ENCODE data around the gene POLQ. TPM values are rescaled to one million over a fixed set of nuclear protein-coding genes. Genes with fewer than 3 reads are reported as not detected.

POLQ gene
- total and polyA plus RNA-seq, 2 of the 4 experiments (the other 2 are of a cell fraction) = 1.8 to 5.0 TPM

DNA sequence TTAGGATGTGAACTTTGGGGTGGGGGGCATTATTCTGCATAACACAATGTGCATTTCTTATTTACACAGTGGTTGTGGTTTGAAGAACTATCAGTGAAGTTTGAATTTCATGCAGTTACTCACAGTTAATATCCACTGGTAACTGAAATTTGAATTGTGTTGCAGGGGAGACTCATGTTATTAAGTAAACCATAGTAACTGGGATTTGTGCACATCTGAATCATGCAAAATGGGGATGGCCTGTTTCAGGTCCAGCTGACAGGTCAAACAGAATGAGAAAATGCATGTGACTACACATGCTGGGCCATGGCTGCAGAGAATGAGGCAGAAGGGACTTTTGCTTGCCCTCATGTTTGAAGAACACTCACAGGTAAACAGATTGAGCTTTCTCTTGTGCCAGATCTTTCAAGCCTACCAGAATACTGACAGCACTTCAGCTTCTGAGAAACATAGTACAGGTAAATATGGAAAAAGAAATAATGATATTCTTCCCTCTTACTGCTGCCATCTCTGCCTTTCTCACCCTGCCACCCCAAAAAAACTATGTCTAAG, 115.0 kb downstream of the POLQ start:
- H3K9me1 ChIP-seq (ENCODE audit: insufficient read depth, low read length) = 0 out of 2 replicates have a peak, but pooled peaks cover 6% of the 10 kb centered on the region
- no peaks in the 10 kb centered on the region for H4K20me1 ChIP-seq (ENCODE audit: insufficient read depth, low read length)
- no peak overlapping the region for H3K18ac ChIP-seq (ENCODE audit: low read depth, low read length)
- H3K56ac ChIP-seq (ENCODE audit: extremely low read depth, insufficient read depth, low read length) = no peak overlapping the region
- no peak overlapping the region for H2BK15ac ChIP-seq (ENCODE audit: low read depth, low read length)
- peak overlapping the region; percentile 26 for H2AFZ ChIP-seq (replicated peaks; ENCODE audit: low read length, poor library complexity)
- H2BK120ac ChIP-seq (ENCODE audit: low read depth, low read length) = no peak overlapping the region
- no peak overlapping the region for H2AK9ac ChIP-seq (replicated peaks; ENCODE audit: low read depth, low read length, poor library complexity)
- intact Hi-C loops (cut with micrococcal nuclease) = no loop called here
- ChIA-PET CTCF (no interaction called here), POLR2A (ENCODE audit: unreplicated experiment) (no interaction called here)
- no peak overlapping the region for H3K4me3 ChIP-seq (ENCODE audit: insufficient read depth, low read depth, low read length)
- TF ChIP-seq MAFK (IDR thresholded peaks at IDR 0.05; ENCODE audit: low read depth, low read length) (no peak), RAD21 (IDR thresholded peaks at IDR 0.05; ENCODE audit: low read length) (no peak), MXI1 (IDR thresholded peaks at IDR 0.05; ENCODE audit: borderline replicate concordance, low read depth, low read length) (no peak), RFX5 (IDR thresholded peaks at IDR 0.05; ENCODE audit: low read depth, low read length) (no peak), MAZ (IDR thresholded peaks at IDR 0.05; ENCODE audit: borderline replicate concordance, low read depth, low read length) (no peak), RCOR1 (IDR thresholded peaks at IDR 0.05; ENCODE audit: insufficient replicate concordance, low read length) (no peak), FOS (IDR thresholded peaks at IDR 0.05; ENCODE audit: low read depth, low read length) (no peak), POLR2A (IDR thresholded peaks at IDR 0.05; ENCODE audit: low read depth, low read length) (no peak), CHD1 (IDR thresholded peaks at IDR 0.05; ENCODE audit: low read depth, low read length) (no peak)
- TF ChIP-seq, protein P1, sequence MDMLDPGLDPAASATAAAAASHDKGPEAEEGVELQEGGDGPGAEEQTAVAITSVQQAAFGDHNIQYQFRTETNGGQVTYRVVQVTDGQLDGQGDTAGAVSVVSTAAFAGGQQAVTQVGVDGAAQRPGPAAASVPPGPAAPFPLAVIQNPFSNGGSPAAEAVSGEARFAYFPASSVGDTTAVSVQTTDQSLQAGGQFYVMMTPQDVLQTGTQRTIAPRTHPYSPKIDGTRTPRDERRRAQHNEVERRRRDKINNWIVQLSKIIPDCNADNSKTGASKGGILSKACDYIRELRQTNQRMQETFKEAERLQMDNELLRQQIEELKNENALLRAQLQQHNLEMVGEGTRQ (IDR thresholded peaks at IDR 0.05; ENCODE audit: low read depth, low read length) = no peak
- dilution Hi-C loops (cut with HindIII; ENCODE audit: low sequenced_read_pairs, unreplicated experiment) = no loop called here
- H4K91ac ChIP-seq (ENCODE audit: insufficient read depth, low read depth, low read length) = no peak overlapping the region
- DNase-seq = no peak
- no peak overlapping the region for H3K14ac ChIP-seq (replicated peaks; ENCODE audit: low read depth, low read length)
- no peaks in the 10 kb centered on the region; the same call in 1 of the 2 replicates for H3K4me1 ChIP-seq (ENCODE audit: control insufficient read depth, insufficient read depth, low read length)
- no peaks in the 10 kb centered on the region for H3K27me3 ChIP-seq (ENCODE audit: control insufficient read depth, insufficient read depth, low read length)
- H2BK5ac ChIP-seq (ENCODE audit: low read depth, low read length, poor library complexity, severe bottlenecking) = no peak overlapping the region
- no peak overlapping the region for H3K27ac ChIP-seq (ENCODE audit: insufficient read depth, low read length)
- no peaks in the 10 kb centered on the region for H3K79me1 ChIP-seq (ENCODE audit: low read depth in 1 of 2, low read length in 2 of 2)
- no peaks in the 10 kb centered on the region for H3K36me3 ChIP-seq (ENCODE audit: control insufficient read depth, insufficient read depth, low read length)
- H3K9me3 ChIP-seq (ENCODE audit: control insufficient read depth, insufficient read depth, low read length) = no peaks in the 10 kb centered on the region
- no peak for ATAC-seq (ENCODE audit: low read depth)
- H2AK5ac ChIP-seq (ENCODE audit: low read depth, low read length) = no peak overlapping the region
- H3K4me2 ChIP-seq (ENCODE audit: low read depth, low read length) = no peak overlapping the region
- H3K9ac ChIP-seq (ENCODE audit: low read depth, low read length) = no peak overlapping the region
- no TSS peak for BruUV-seq (replicated peaks)
- no peak overlapping the region for H2BK20ac ChIP-seq (ENCODE audit: low read depth, low read length)
- no peak overlapping the region for H4K8ac ChIP-seq (ENCODE audit: low read depth in 2 of 2, low read length in 2 of 2)
- no peak overlapping the region for H3K23ac ChIP-seq (ENCODE audit: low read depth, low read length)
- H3K4ac ChIP-seq (ENCODE audit: low read depth, low read length) = no peak overlapping the region
- in situ Hi-C loops (cut with MboI; ENCODE audit: low sequenced_read_pairs) = no loop called here
- peak overlapping the region; percentile 56; the same call in 1 of the 2 replicates for H4K5ac ChIP-seq (ENCODE audit: low read depth, low read length)

Measured in IMR-90 (cell line).